Stimulated activated naive CD8-positive, alpha-beta T cell treated with anti-CD3 and anti-CD28 coated beads, Interleukin-15, Interleukin-2, amounts not matched to agents 100 ng/mL and 50 ng/mL, for 24 hours (primary cell): ENCODE results near the gene VRK1.
"Not testable (repeated sequence)": the region's sequence is repeated elsewhere in the genome, so short reads cannot be mapped to it uniquely, and the experiment has no call there.

Experiments used
- H3K27ac Mint-ChIP-seq: one replicate; pipeline ENCODE4 v1.8.0; 2021; ENCODE audit warnings: mild to moderate bottlenecking, mixed read lengths
- H3K27me3 Mint-ChIP-seq: one replicate; pipeline ENCODE4 v1.8.0; 2021; ENCODE audit warnings: mixed read lengths
- H3K36me3 Mint-ChIP-seq: one replicate; pipeline ENCODE4 v1.8.0; 2021; ENCODE audit warnings: low read depth, mixed read lengths
- H3K4me1 Mint-ChIP-seq: one replicate; pipeline ENCODE4 v1.8.0; 2021; ENCODE audit warnings: low read depth, mixed read lengths
- H3K4me3 Mint-ChIP-seq: one replicate; pipeline ENCODE4 v1.8.0; 2021; ENCODE audit warnings: mild to moderate bottlenecking, mixed read lengths
- H3K9me3 Mint-ChIP-seq: one replicate; pipeline ENCODE4 v1.8.0; 2021; ENCODE audit warnings: mixed read lengths

The VRK1 gene, protein sequence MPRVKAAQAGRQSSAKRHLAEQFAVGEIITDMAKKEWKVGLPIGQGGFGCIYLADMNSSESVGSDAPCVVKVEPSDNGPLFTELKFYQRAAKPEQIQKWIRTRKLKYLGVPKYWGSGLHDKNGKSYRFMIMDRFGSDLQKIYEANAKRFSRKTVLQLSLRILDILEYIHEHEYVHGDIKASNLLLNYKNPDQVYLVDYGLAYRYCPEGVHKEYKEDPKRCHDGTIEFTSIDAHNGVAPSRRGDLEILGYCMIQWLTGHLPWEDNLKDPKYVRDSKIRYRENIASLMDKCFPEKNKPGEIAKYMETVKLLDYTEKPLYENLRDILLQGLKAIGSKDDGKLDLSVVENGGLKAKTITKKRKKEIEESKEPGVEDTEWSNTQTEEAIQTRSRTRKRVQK

DNA sequence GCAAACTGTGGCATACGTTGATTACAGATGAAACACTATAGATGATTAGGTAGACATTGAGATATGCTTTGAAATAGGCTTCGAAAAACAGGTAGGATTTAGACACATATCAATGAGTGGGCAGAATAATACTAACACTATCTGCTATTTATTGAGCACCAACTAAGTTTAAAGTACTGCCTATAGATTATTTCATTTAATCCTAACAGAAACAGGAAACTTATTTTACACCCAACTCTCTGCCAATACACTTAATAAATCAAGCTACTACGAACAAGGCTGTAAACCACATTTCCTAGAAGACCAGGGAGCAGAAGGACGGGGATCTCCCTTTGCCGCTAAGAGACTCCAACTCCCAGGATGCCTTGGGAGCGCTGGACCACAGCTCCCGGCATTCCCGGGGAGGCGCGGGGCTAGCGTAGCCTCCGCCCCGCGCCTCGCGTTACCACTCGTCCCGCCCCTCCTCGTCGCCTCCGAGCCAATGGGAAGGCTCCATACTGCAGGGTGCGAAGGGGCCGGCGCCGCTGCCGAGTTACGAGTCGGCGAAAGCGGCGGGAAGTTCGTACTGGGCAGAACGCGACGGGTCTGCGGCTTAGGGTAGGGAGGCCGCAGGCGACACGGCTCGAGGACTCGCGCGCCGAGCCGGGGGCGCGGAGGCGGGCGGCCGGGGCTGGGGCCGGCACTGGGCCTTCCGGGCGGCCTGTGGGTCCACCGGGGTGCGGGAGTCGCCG is at the start of gene VRK1:
VRK1 (plus strand) TSS at position 532 of the 731 bp plus-strand sequence. CDS start 36,090 bp downstream, outside the sequence.
- H3K27ac Mint-ChIP-seq = peak within 1 kb of the TSS; percentile 91
- no peaks in the 10 kb centered on the region for H3K9me3 Mint-ChIP-seq
- H3K4me3 Mint-ChIP-seq = peak within 1 kb of the TSS; percentile 87
- peaks cover 4% of the 10 kb centered on the region for H3K36me3 Mint-ChIP-seq
- H3K27me3 Mint-ChIP-seq = peaks cover 7% of the 10 kb centered on the region
- peaks cover 30% of the 10 kb centered on the region for H3K4me1 Mint-ChIP-seq

DNA sequence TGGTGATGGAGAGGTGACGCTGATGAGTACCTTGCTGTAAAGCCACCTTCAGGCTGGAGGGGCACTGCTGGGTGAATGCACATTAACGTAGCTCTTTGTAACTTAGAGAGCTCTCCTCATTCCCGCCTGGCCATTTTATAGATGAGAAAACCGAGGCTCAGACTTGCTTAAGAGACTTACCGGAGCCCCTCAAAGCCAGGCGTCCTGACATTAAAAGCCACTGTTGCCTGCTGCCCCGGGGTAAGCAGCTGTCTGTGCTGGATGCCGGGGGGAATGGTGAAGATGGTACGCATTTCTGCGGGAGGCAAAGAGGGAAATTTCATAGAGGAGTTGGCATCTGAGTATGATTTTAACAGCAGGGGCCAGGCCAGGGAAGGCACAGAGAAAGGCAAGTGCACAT is 49.6 kb upstream of the VRK1 start:
- Mint-ChIP-seq H3K9me3 (no peaks in the 10 kb centered on the region), H3K27me3 (peaks cover 27% of the 10 kb centered on the region), H3K4me1 (no peaks in the 10 kb centered on the region), H3K36me3 (no peaks in the 10 kb centered on the region), H3K27ac (no peak overlapping the region), H3K4me3 (no peak overlapping the region)

DNA sequence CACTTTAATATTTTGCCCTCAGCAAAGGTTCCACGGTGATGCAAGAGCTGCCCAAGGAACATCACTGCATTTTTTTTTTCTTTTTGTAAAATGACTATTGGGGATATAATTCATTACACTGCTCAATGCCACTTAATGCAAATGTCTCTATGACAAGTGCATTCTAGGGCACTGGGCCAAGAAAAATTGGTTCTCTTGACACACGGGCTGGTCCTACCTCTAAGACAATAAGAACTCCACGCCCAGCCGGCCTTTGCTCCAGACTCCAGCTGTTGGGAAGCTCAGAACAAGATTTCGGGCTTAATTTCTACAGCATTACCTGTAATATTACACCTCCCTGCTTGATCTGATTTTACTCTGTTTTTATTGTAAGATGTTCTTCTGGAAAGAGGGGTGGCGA is 48.8 kb upstream of the VRK1 start:
- Mint-ChIP-seq H3K4me1 (no peaks in the 10 kb centered on the region), H3K9me3 (no peaks in the 10 kb centered on the region), H3K27ac (no peak overlapping the region), H3K27me3 (peaks cover 23% of the 10 kb centered on the region), H3K4me3 (no peak overlapping the region), H3K36me3 (no peaks in the 10 kb centered on the region)

DNA sequence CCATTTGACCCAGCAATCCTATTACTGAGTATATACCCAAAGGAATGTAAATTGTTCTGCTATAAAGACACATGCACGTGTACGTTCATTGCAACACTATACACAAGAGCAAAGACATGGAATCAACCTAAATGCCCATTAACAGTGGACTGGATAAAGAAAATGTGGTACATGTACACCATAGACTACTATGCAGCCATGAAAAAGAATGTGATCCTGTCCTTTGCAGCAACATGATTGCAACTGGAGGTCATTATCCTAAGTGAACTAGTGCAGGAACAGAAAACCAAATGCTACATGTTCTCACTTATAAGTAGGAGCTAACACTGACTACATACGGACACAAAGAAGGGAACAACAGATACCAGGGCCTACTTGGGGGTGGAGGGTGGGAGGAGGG is 45.7 kb upstream of the VRK1 start:
- Mint-ChIP-seq H3K9me3 (no peaks in the 10 kb centered on the region), H3K4me1 (no peaks in the 10 kb centered on the region), H3K36me3 (no peaks in the 10 kb centered on the region), H3K27ac (no peak overlapping the region), H3K4me3 (no peak overlapping the region), H3K27me3 (peaks cover 6% of the 10 kb centered on the region)

DNA sequence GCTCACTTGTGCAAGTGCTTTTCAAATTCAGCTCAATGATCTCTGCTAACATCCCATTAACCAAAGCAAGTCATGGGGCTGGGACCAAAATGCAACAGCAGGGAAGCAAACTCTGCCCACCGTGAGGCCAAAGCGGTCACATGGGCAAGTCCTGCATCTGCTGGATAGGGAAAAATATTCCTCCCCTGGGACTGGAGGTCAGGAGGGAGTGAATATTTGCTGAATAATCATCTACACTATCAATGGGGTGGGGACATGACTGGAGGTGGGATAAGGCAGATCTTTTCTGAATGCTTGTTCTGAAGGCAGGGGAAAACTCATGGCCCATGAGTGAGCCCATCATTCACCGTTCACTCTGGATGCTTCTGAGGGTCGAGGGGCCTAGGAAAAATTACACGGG is 45.1 kb upstream of the VRK1 start:
- H3K9me3 Mint-ChIP-seq = no peaks in the 10 kb centered on the region
- H3K27me3 Mint-ChIP-seq = peaks cover 9% of the 10 kb centered on the region
- no peak overlapping the region for H3K4me3 Mint-ChIP-seq
- H3K36me3 Mint-ChIP-seq = no peaks in the 10 kb centered on the region
- H3K27ac Mint-ChIP-seq = no peak overlapping the region
- no peaks in the 10 kb centered on the region for H3K4me1 Mint-ChIP-seq

DNA sequence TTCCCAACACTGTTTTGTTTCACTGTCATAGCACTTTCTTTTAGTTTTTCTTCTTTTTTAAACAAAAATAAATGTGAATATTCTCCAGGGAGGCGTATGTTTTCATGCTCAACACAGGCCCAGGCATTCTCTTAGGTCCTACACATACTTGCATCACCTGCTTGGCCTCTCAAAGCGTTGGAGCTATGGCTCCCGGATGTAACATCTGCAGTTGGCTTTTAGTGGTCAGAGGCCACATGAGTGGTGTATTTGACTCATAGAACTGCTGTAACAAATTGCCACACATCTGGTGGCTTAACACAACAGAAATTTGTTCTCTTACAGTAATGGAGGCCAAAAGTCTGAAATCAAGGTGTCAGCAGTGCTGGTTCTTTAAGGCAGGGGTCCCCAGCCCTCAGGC is 44.6 kb upstream of the VRK1 start:
- H3K27ac Mint-ChIP-seq = no peak overlapping the region
- no peaks in the 10 kb centered on the region for H3K4me1 Mint-ChIP-seq
- peaks cover 14% of the 10 kb centered on the region for H3K27me3 Mint-ChIP-seq
- no peaks in the 10 kb centered on the region for H3K36me3 Mint-ChIP-seq
- no peaks in the 10 kb centered on the region for H3K9me3 Mint-ChIP-seq
- no peak overlapping the region for H3K4me3 Mint-ChIP-seq

DNA sequence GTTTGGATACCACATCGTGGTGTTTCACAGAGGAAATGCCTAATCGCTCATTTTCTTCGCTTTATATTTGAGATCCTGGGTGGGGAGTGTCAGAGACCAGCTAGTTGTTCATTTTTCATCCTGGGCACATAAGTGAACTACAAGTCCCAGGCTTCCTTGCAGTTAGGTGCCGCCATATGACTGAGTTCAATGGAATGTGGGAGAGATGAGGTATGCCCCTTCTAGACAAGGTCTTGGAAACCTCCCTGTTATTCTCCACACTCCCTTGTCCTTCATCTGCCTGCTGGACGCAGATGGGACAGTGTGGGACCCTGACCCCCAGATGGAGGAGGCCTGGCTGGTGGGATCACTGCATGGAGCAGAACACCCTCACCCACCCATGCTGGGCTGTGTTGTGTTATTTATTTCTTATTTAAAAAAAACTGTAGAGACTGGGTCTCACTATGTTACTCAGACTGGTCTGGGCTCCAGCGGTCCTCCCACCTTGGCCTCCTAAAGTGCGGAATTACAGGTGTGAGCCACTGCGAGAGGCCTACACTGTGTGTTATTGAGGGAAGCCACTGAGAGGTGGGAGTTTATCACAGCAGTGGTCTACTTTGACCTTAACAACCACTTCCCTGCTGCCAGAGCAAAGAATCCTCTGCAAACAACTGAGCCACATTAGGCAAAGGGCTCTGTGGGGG is 42.9 kb upstream of the VRK1 start:
- Mint-ChIP-seq H3K4me1 (no peaks in the 10 kb centered on the region), H3K9me3 (no peaks in the 10 kb centered on the region), H3K27me3 (peaks cover 14% of the 10 kb centered on the region), H3K36me3 (no peaks in the 10 kb centered on the region), H3K4me3 (no peak overlapping the region), H3K27ac (no peak overlapping the region)

DNA sequence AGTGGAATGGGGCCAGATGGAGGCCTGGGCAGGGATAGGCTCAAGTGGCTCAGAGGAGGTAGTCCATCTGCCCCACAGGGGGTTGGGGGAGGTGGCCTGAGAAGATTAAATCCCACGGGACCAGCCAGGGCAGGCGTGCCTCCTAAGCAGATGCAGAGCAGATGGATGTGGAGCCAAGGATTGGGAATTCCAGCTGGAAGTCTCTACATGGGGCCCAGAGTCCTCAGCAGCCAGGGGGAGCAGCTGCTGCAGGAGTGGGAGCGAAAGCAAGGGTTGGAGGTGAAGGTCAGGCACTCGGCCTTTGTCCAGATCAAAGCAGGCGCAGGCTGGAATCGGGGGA is 42.4 kb upstream of the VRK1 start:
- Mint-ChIP-seq H3K36me3 (no peaks in the 10 kb centered on the region), H3K27me3 (peaks cover 9% of the 10 kb centered on the region), H3K27ac (no peak overlapping the region), H3K4me3 (no peak overlapping the region), H3K4me1 (no peaks in the 10 kb centered on the region), H3K9me3 (no peaks in the 10 kb centered on the region)

DNA sequence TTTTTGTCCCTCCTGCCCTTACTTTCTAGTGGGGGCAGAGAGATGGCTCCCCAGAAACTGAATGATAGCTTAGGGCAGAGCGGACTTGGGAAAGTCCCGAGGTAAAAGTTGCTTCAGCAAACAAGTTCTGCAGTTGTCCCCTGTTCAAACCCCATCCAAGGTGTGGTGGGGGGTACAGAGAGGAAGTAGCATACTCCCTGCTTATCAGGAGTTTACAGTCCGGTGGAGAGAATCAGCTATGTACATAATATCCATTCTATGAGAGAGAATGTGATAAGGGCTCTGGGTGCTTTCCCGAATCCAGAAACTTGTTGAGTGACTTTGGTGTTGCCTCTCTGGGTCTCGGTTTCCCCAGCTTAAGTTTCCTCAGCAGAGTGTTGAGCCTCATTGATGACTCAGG is 40.4 kb upstream of the VRK1 start:
- Mint-ChIP-seq H3K9me3 (no peaks in the 10 kb centered on the region), H3K36me3 (no peaks in the 10 kb centered on the region), H3K4me3 (no peak overlapping the region), H3K27ac (no peak overlapping the region), H3K27me3 (peaks cover 13% of the 10 kb centered on the region), H3K4me1 (no peaks in the 10 kb centered on the region)

DNA sequence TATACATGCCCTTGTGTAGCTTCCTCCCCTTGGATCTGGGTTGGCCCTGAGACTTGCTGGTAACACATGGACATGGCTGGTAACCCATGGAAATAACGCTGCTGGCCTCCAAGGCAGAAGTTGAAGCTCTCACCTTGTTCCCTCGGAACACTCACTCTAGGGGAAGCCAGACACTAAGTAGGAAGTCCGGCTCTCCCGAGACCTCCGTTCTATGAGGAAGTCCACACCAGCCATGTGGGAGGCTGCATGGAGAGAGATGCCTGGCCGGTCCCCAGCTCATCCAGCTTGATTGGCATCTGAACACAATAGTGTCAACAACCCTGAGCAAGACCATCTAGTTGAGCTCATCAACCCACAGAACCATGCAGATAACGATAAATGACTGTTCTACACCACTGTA is 39.7 kb upstream of the VRK1 start:
- Mint-ChIP-seq H3K9me3 (no peaks in the 10 kb centered on the region), H3K4me3 (no peak overlapping the region), H3K4me1 (no peaks in the 10 kb centered on the region), H3K27ac (no peak overlapping the region), H3K36me3 (no peaks in the 10 kb centered on the region), H3K27me3 (peaks cover 13% of the 10 kb centered on the region)

DNA sequence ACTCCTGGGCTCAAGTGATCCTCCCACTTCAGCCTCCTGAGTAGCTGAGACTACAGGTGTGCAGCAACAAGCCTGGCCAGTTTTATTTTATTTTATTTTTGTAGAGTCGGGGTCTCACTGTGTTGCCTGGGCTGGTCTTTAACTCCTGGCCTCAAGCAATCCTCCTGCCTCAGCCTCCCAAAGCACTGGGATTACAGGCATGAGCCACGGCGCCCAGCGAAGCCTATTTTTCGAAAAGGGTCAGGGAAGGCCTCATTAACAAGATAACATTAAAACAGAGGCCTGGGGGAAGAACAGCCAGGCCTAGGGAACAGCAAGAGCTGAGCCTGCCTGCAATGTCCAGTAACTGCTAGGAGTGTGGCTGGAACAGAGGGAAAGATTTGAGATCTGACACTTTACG is 36.1 kb upstream of the VRK1 start:
- Mint-ChIP-seq H3K27me3 (peaks cover 28% of the 10 kb centered on the region), H3K4me1 (no peaks in the 10 kb centered on the region), H3K4me3 (no peak overlapping the region), H3K36me3 (no peaks in the 10 kb centered on the region), H3K9me3 (no peaks in the 10 kb centered on the region), H3K27ac (no peak overlapping the region)

DNA sequence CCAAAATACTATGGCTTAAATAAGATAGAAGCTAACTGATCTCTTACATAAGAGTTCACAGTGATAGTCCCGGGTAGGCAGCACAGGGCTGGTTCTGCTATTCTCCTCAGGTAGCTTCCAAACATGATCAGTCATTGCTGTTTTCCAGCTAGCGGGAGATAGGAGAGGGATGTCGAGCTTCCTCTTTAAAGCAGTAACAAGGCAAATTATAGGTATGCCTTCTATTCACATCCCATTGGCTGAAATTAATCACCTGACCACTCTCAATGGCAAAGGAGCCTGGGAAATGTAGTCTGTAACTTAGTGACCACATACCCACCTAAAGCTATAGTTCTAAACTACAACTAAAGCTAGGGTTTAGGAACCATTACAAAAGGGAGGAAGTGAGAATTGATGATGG is 34.5 kb upstream of the VRK1 start:
- no peaks in the 10 kb centered on the region for H3K9me3 Mint-ChIP-seq
- H3K27me3 Mint-ChIP-seq = peaks cover 20% of the 10 kb centered on the region
- H3K4me1 Mint-ChIP-seq = no peaks in the 10 kb centered on the region
- H3K4me3 Mint-ChIP-seq = no peak overlapping the region
- no peak overlapping the region for H3K27ac Mint-ChIP-seq
- H3K36me3 Mint-ChIP-seq = no peaks in the 10 kb centered on the region

DNA sequence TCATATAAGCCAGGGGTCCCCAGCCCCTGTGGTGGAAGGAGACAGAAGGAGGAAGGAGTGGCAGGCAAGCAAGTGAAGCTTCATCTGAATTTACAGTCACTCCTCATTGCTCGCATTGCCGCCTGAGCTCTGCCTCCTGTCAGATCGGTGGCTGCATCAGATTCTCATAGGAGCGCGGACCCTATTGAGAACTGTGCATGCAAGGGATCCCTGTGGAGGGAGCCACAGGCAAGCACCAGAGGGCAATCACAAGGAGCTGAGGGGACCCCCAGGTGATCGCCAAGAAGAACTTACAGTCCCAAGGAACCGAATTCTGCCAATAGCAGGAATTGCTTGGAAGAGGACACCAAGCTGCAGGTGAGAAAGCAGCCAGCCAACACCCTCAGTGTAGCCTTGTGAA is 33.2 kb upstream of the VRK1 start:
- peaks cover 25% of the 10 kb centered on the region for H3K27me3 Mint-ChIP-seq
- H3K4me1 Mint-ChIP-seq = no peaks in the 10 kb centered on the region
- H3K4me3 Mint-ChIP-seq = no peak overlapping the region
- no peaks in the 10 kb centered on the region for H3K9me3 Mint-ChIP-seq
- H3K36me3 Mint-ChIP-seq = no peaks in the 10 kb centered on the region
- no peak overlapping the region for H3K27ac Mint-ChIP-seq

DNA sequence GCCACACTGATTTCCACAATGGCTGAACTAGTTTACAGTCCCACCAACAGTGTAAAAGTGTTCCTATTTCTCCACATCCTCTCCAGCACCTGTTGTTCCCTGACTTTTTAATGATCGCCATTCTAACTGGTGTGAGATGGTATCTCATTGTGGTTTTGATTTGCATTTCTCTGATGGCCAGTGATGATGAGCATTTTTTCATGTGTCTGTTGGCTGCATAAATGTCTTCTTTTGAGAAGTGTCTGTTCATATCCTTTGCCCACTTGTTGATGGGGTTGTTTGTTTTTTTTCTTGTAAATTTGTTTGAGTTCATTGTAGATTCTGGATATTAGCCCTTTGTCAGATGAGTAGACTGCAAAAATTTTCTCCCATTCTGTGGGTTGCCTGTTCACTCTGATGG is 32.0 kb upstream of the VRK1 start:
- not testable (repeated sequence) for H3K9me3 Mint-ChIP-seq, H3K27ac Mint-ChIP-seq, H3K4me1 Mint-ChIP-seq, H3K36me3 Mint-ChIP-seq, H3K4me3 Mint-ChIP-seq
- peaks cover 36% of the 10 kb centered on the region for H3K27me3 Mint-ChIP-seq

DNA sequence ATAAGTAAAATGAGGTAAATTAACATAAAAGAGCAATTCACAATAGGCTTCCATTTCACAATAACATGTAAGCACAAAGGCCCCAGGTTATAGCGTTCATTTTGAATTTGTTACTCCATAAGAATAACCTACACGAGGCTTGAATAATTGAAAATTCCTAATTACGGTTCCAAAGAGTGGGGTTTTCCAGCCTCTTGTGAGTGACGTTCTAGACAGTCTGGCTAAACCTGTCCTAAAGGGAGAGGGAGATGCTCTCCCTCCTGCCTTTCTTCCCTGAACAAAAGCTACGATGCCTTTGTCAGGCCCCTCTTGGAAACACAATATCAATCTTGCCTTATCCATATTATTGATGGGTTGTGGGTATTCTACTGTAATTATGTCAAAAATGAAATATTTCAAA is 24.3 kb upstream of the VRK1 start:
- Mint-ChIP-seq H3K9me3 (no peaks in the 10 kb centered on the region), H3K27me3 (peaks cover 38% of the 10 kb centered on the region), H3K4me1 (no peaks in the 10 kb centered on the region), H3K36me3 (no peaks in the 10 kb centered on the region), H3K4me3 (no peak overlapping the region), H3K27ac (no peak overlapping the region)
